ENCODE measurements around the gene FXR2. TPM values are rescaled to one million over a fixed set of nuclear protein-coding genes. Genes with fewer than 3 reads are reported as not detected.
"Not testable (repeated sequence)": the region's sequence is repeated elsewhere in the genome, so short reads cannot be mapped to it uniquely, and the experiment has no call there.

FXR2 gene
- total RNA-seq, 1 donor from 2014 or later = 42.7 TPM

GRCh38 chr17:7644775-7645174 is 30.1 kb upstream of the FXR2 start:
- Histone ChIP-seq H3K27ac (no peak overlapping the region), H2AFZ (replicated peaks) (no peak overlapping the region), H3F3A (ENCODE audit: low read depth) (peaks cover 2% of the 10 kb centered on the region), H3K9ac (no peak overlapping the region), H3K79me2 (ENCODE audit: low read depth) (no peaks in the 10 kb centered on the region), H3K4me3 (no peak overlapping the region), H3K9me3 (ENCODE audit: low read depth) (no peaks in the 10 kb centered on the region), H3K27me3 (peaks cover 3% of the 10 kb centered on the region), H3K36me3 (no peaks in the 10 kb centered on the region), H4K20me1 (ENCODE audit: low read depth) (no peaks in the 10 kb centered on the region), H3K4me2 (no peak overlapping the region), H3K4me1 (no peaks in the 10 kb centered on the region)
- Mint-ChIP-seq H3K36me3 (no peaks in the 10 kb centered on the region), H3K27ac (no peak overlapping the region), H3K9me3 (no peaks in the 10 kb centered on the region), H3K4me3 (no peak overlapping the region), H3K27me3 (ENCODE audit: insufficient read depth, low read depth) (peaks cover 5% of the 10 kb centered on the region), H3K4me1 (peaks cover 1% of the 10 kb centered on the region)
- no peak for DNase-seq (ENCODE audit: low spot score)
- TF ChIP-seq EZH2phosphoT487 (IDR thresholded peaks at IDR 0.05) (no peak), CTCF (IDR thresholded peaks at IDR 0.05) (no peak), EZH2 (IDR thresholded peaks at IDR 0.05) (no peak)

- not testable (repeated sequence) for H3K27me3 Mint-ChIP-seq (ENCODE audit: insufficient read depth, low read depth); H3K27me3 ChIP-seq; H3K36me3 Mint-ChIP-seq; H3K9me3 ChIP-seq (ENCODE audit: low read depth); H3K79me2 ChIP-seq (ENCODE audit: low read depth); H3K4me1 ChIP-seq; H3K9ac ChIP-seq; H3K27ac ChIP-seq; H3K36me3 ChIP-seq; H3K9me3 Mint-ChIP-seq; DNase-seq (ENCODE audit: low spot score); H4K20me1 ChIP-seq (ENCODE audit: low read depth); H3K4me1 Mint-ChIP-seq; H3F3A ChIP-seq (ENCODE audit: low read depth); H3K4me3 ChIP-seq; H3K4me2 ChIP-seq; H3K27ac Mint-ChIP-seq; H2AFZ ChIP-seq (replicated peaks)
- H3K4me3 Mint-ChIP-seq = peak overlapping the region; percentile 24
These were observed 26.9 kb upstream of the FXR2 start for GRCh38 chr17:7641635-7642034.

- Mint-ChIP-seq H3K36me3 (no peaks in the 10 kb centered on the region), H3K9me3 (no peaks in the 10 kb centered on the region), H3K4me1 (peaks cover 9% of the 10 kb centered on the region), H3K4me3 (no peak overlapping the region), H3K27me3 (ENCODE audit: insufficient read depth, low read depth) (peaks cover 2% of the 10 kb centered on the region), H3K27ac (no peak overlapping the region)
- no peaks in the 10 kb centered on the region for H3K27me3 ChIP-seq
- no peak overlapping the region for H3K4me2 ChIP-seq
- no peak overlapping the region for H3K9ac ChIP-seq
- TF ChIP-seq EZH2phosphoT487 (IDR thresholded peaks at IDR 0.05) = no peak
- no peak for TF ChIP-seq EZH2 (IDR thresholded peaks at IDR 0.05)
- TF ChIP-seq CTCF (IDR thresholded peaks at IDR 0.05) = no peak
- no peak for DNase-seq (ENCODE audit: low spot score)
- H3K4me3 ChIP-seq = no peak overlapping the region
- H3K79me2 ChIP-seq (ENCODE audit: low read depth) = no peaks in the 10 kb centered on the region
- peaks cover 7% of the 10 kb centered on the region for H3K4me1 ChIP-seq
- no peaks in the 10 kb centered on the region for H3K36me3 ChIP-seq
- no peak overlapping the region for H3K27ac ChIP-seq
- H2AFZ ChIP-seq (replicated peaks) = no peak overlapping the region
- no peaks in the 10 kb centered on the region for H3K9me3 ChIP-seq (ENCODE audit: low read depth)
- H4K20me1 ChIP-seq (ENCODE audit: low read depth) = no peaks in the 10 kb centered on the region
- H3F3A ChIP-seq (ENCODE audit: low read depth) = no peaks in the 10 kb centered on the region
These were observed 26.1 kb upstream of the FXR2 start for GRCh38 chr17:7640783-7641182.

- Mint-ChIP-seq H3K27me3 (ENCODE audit: insufficient read depth, low read depth) (peaks cover 2% of the 10 kb centered on the region), H3K27ac (peak overlapping the region; percentile 58), H3K9me3 (no peaks in the 10 kb centered on the region), H3K4me1 (peaks cover 32% of the 10 kb centered on the region), H3K4me3 (peak overlapping the region; percentile 27), H3K36me3 (no peaks in the 10 kb centered on the region)
- no peaks in the 10 kb centered on the region for H3K36me3 ChIP-seq
- TF ChIP-seq CTCF (IDR thresholded peaks at IDR 0.05) = no peak
- TF ChIP-seq EZH2phosphoT487 (IDR thresholded peaks at IDR 0.05) = no peak
- H3K79me2 ChIP-seq (ENCODE audit: low read depth) = no peaks in the 10 kb centered on the region
- no peak overlapping the region for H3K4me3 ChIP-seq
- H3K27me3 ChIP-seq = no peaks in the 10 kb centered on the region
- H2AFZ ChIP-seq (replicated peaks) = no peak overlapping the region
- H3K9ac ChIP-seq = no peak overlapping the region
- DNase-seq (ENCODE audit: low spot score) = no peak
- H3K4me1 ChIP-seq = peaks cover 7% of the 10 kb centered on the region
- no peaks in the 10 kb centered on the region for H4K20me1 ChIP-seq (ENCODE audit: low read depth)
- H3K9me3 ChIP-seq (ENCODE audit: low read depth) = no peaks in the 10 kb centered on the region
- H3F3A ChIP-seq (ENCODE audit: low read depth) = no peaks in the 10 kb centered on the region
- no peak overlapping the region for H3K27ac ChIP-seq
- H3K4me2 ChIP-seq = no peak overlapping the region
These were observed 21.5 kb upstream of the FXR2 start for GRCh38 chr17:7636163-7636562.
